Measurements from ENCODE around the gene AOPEP. TPM values are rescaled to one million over a fixed set of nuclear protein-coding genes. Genes with fewer than 3 reads are reported as not detected.

Gene AOPEP
- total and polyA plus RNA-seq, 2 donors (not counting 3 experiments of a cell fraction or from before 2014, with no cell fraction given), result 20.2 to 41.6 TPM

DNA sequence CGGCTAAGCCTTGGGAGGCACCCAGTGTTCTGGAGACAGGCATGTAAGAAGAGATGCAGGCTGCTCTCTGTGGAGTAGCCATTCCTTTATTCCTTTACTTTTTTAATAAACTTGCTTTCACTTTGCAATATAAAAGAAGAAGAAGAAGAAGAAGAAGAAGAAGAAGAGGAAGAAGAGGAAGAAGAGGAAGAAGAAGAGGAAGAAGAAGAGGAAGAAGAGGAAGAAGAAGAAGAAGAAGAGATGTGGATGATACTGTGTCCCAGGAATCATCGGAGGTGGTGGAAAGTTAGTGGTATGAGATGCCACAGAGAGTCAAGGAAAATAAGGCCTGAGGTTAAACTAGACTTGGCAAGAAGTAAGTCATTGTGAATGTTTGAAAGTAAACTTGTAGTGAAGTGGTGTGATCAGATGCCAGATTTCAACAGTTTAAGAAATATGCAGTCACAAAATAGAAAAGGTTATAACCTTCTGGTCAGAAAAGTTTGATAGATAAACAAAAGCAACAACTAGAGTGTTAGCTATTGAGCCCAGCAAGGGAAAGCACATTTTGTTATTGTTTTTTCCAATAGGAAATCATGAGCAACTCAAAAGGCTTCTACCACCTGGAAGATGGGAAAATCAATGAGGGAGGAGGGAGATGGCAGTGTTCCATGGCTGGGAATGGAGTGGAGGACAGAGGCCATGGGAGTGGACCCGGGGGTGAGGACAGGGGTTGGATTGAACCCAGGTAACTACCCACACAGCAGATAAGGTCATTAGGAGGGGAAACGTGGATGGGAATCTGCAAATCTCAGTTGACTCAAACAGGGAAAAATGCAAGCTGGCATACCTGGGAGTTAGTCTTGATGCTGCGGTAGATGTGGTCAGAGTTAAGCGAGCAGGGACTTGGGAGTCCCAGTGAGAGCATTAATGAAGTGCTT lies 16.8 kb downstream of the AOPEP start:
- ChIA-PET CTCF (interaction anchor here (0.7 kb wide), 1 partner anchor 41 kb away, joined by 3 read pairs; no protein-coding TSS in a partner anchor), POLR2A (no interaction called here)
- peak; percentile 44 for FAIRE-seq

DNA sequence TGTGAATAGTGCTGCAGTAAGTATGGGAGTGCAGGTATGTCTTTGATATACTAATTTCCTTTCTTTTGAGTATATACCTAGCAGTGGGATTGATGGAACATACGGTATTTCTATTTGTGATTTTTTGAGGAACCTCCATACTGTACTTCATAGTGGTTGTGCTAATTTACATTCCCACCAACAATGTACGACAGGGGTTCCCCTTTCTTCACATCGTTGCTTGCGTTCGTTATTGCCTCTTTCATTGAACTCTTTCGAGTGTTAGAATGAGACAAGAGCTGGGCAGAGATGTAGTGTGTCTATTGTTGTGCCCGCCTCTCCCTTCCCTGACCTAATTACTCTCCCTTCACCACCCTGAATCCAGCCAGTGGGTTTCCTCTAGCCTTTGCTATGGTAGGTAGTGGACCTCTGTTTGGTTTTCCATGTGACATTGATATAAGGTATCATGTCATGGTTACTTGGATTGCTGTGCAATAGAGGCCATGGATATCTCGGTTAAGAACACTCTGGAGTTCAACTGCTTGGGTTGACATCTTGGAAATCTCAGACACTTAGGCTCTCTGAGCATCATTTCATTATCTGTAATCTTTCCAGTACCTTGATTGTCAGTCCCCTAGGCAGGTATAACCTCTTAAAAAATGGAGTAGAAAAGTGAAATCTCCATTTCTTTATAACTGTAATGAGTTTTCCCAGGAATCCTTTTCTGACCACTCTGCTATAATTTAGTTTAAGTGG lies 19.5 kb downstream of the AOPEP start:
- Histone ChIP-seq H4K20me1 (replicated peaks; ENCODE audit: control insufficient read depth, extremely low read depth, insufficient read depth, low read length) (no peaks in the 10 kb centered on the region), H3K9me3 (replicated peaks; ENCODE audit: control insufficient read depth, insufficient read depth, low read length) (no peaks in the 10 kb centered on the region), H3K36me3 (ENCODE audit: control insufficient read depth in 2 of 2, extremely low read depth in 1 of 2, insufficient read depth in 2 of 2, low read length in 2 of 2) (no peaks in the 10 kb centered on the region), H3K27me3 (ENCODE audit: control insufficient read depth in 2 of 2, insufficient read depth in 2 of 2, low read length in 2 of 2) (no peaks in the 10 kb centered on the region), H3K4me1 (ENCODE audit: control insufficient read depth, extremely low read depth, insufficient read depth, low read length) (peaks cover 10% of the 10 kb centered on the region), H3K9ac (replicated peaks; ENCODE audit: extremely low read depth, insufficient read depth, low read length) (no peak overlapping the region), H3K79me2 (ENCODE audit: control insufficient read depth, insufficient read depth, low read length) (no peaks in the 10 kb centered on the region), H3K4me3 (replicated peaks in 1 of 3; ENCODE audit: insufficient read depth in 1 of 3, low read depth in 1 of 3, low read length in 3 of 3) (no peak overlapping the region), H3K27ac (ENCODE audit: insufficient read depth, low read depth, low read length) (no peak overlapping the region), H3K9me1 (replicated peaks; ENCODE audit: control insufficient read depth, extremely low read depth, insufficient read depth, low read length) (no peaks in the 10 kb centered on the region), H3K4me2 (ENCODE audit: insufficient read depth, low read length) (no peak overlapping the region), H2AFZ (ENCODE audit: low read depth, low read length) (no peak overlapping the region)
- DNase-seq (ENCODE audit: low read depth, low spot score) (no peak), FAIRE-seq (no peak)
- TF ChIP-seq FOS (IDR thresholded peaks at IDR 0.05; ENCODE audit: borderline replicate concordance, insufficient read depth, low read length) (no peak), GATA2 (IDR thresholded peaks at IDR 0.05; ENCODE audit: insufficient read depth, insufficient read length, low read depth, low read length) (no peak), POLR2AphosphoS5 (IDR thresholded peaks at IDR 0.05; ENCODE audit: insufficient read depth, low read depth, low read length) (no peak), MYC (IDR thresholded peaks at IDR 0.05; ENCODE audit: low read depth, low read length) (no peak), POLR2A (IDR thresholded peaks at IDR 0.05; ENCODE audit: low read depth, low read length) (no peak)
- POLR2A ChIA-PET, result no interaction called here
- CTCF ChIA-PET, result no interaction called here
- intact Hi-C loops (cut with micrococcal nuclease) (no loop called here), dilution Hi-C loops (cut with MboI; ENCODE audit: extremely low pct_ligation_motif_present, low sequenced_read_pairs) (no loop called here)
- no TSS peak for BruUV-seq (replicated peaks)

More for the DNA sequence above, 16.8 kb downstream of the AOPEP start:
- BruUV-seq (replicated peaks), result no TSS peak
- H3K4me3 ChIP-seq (replicated peaks in 1 of 3; ENCODE audit: insufficient read depth in 1 of 3, low read depth in 1 of 3, low read length in 3 of 3), result no peak overlapping the region
- H4K20me1 ChIP-seq (replicated peaks; ENCODE audit: control insufficient read depth, extremely low read depth, insufficient read depth, low read length), result no peaks in the 10 kb centered on the region
- TF ChIP-seq JUN (IDR thresholded peaks at IDR 0.05; ENCODE audit: borderline replicate concordance, insufficient read depth, insufficient read length, low read depth), result peak; percentile 6
- TF ChIP-seq MYC (IDR thresholded peaks at IDR 0.05; ENCODE audit: low read depth, low read length), result no peak
- H3K79me2 ChIP-seq (ENCODE audit: control insufficient read depth, insufficient read depth, low read length), result no peaks in the 10 kb centered on the region
- dilution Hi-C loops (cut with MboI; ENCODE audit: extremely low pct_ligation_motif_present, low sequenced_read_pairs), result no loop called here
- H3K9me1 ChIP-seq (replicated peaks; ENCODE audit: control insufficient read depth, extremely low read depth, insufficient read depth, low read length), result no peaks in the 10 kb centered on the region
- peaks cover 10% of the 10 kb centered on the region for H3K4me1 ChIP-seq (ENCODE audit: control insufficient read depth, extremely low read depth, insufficient read depth, low read length)
- peak overlapping the region; percentile 41 for H3K4me2 ChIP-seq (ENCODE audit: insufficient read depth, low read length)
- H3K27me3 ChIP-seq (ENCODE audit: control insufficient read depth in 2 of 2, insufficient read depth in 2 of 2, low read length in 2 of 2), result no peaks in the 10 kb centered on the region
- peak; percentile 80 for DNase-seq (ENCODE audit: low read depth, low spot score)
- no peak overlapping the region for H2AFZ ChIP-seq (ENCODE audit: low read depth, low read length)
- no peaks in the 10 kb centered on the region for H3K9me3 ChIP-seq (replicated peaks; ENCODE audit: control insufficient read depth, insufficient read depth, low read length)
- no peaks in the 10 kb centered on the region for H3K36me3 ChIP-seq (ENCODE audit: control insufficient read depth in 2 of 2, extremely low read depth in 1 of 2, insufficient read depth in 2 of 2, low read length in 2 of 2)
- no peak overlapping the region for H3K27ac ChIP-seq (ENCODE audit: insufficient read depth, low read depth, low read length)
- intact Hi-C loops (cut with micrococcal nuclease), result loop anchor here (1.0 kb wide), 1 partner anchor 9 kb away; no protein-coding TSS in a partner anchor
- H3K9ac ChIP-seq (replicated peaks; ENCODE audit: extremely low read depth, insufficient read depth, low read length), result no peak overlapping the region

Data from endothelial cell of umbilical vein (primary cell).